Kidney tubule cell (primary cell): ENCODE results near the gene NBPF20.
"Not testable (repeated sequence)": the region's sequence is repeated elsewhere in the genome, so short reads cannot be mapped to it uniquely, and the experiment has no call there.

Source experiments
- DNase-seq: peaks from one replicate; pipeline ENCODE4 v3.0.0-alpha.2; 2018; ENCODE audit warnings: low spot score

NBPF20 gene

GRCh38 chr1:145429329-145429728, 3.9 kb upstream of the NBPF20 start:
- DNase-seq: not testable (repeated sequence)

- peak; percentile 74 for DNase-seq
These were observed 579 bp downstream of the NBPF20 start for GRCh38 chr1:145424612-145425435.

GRCh38 chr1:145415149-145415548, 10.3 kb downstream of the NBPF20 start:
- not testable (repeated sequence) for DNase-seq

- DNase-seq: not testable (repeated sequence)
These were observed 18.1 kb downstream of the NBPF20 start for GRCh38 chr1:145407266-145407665.

- not testable (repeated sequence) for DNase-seq
These were observed 20.5 kb downstream of the NBPF20 start for GRCh38 chr1:145404949-145405348.

- DNase-seq: not testable (repeated sequence)
These were observed 24.7 kb downstream of the NBPF20 start for GRCh38 chr1:145400701-145401100.
